Activated CD4-positive, CD25-positive, alpha-beta regulatory T cell treated with anti-CD3 and anti-CD28 coated beads, Interleukin-2, amount 50 U/mL, for 16 hours (primary cell): ENCODE data around the gene APOL2.
A peak's percentile ranks its signal among the peaks of the same experiment; 100 is the strongest.
"Not testable (repeated sequence)": the region's sequence is repeated elsewhere in the genome, so short reads cannot be mapped to it uniquely, and the experiment has no call there.

Experiments used
- DNase-seq: peaks from one replicate; pipeline ENCODE4 v3.0.0-alpha.2; 2020; ENCODE audit warnings: low read depth, low spot score

APOL2 gene

DNA sequence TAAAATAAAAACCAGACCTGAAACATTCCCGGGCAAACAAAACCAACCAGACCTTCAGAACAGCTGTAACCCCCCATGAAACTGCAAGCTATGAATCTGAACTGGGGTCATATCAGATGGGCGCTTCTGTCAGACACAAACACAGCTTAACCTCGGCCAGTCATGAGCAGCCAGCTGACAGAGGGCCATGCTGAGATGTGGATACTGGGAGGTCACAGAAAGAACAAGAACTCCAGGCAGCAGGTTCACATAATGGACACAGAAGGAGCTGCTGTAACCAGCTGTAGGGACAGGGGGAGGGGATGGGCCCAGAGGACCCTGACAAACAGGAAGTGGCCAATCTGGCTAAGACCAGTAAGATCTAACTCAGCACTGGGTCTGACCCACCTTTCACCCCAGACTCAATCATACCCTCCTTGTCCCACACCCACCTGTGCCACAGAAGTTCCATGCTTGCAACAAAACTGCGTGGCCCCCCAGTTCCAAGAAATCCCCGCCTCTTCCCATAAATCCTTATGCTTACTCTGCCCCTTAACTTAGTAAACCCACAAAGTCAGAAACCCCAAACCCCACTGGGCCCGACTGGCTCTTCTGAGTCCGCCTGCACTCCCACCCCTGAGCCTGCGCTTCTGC is 41.7 kb downstream of the APOL2 start:
- no peak for DNase-seq

DNA sequence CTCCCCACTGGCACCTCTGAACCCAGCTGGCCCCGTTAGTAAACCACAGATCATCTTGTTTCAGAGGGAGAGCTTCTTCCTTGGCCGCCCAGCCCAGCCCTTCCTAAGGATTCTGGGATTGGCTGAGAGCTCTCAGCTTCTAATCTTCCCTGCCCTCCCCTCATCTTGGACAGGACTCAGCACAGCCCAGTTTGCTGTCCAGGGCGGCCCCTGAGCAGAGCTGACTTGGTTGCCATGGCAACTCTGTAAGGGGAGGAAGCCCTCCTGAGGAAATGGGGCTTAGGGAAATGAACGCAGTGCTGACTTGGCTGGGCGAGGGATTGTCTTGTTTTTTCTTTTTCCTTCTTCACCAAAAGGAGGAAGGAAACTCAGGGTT is 42.3 kb downstream of the APOL2 start:
- DNase-seq = no peak

DNA sequence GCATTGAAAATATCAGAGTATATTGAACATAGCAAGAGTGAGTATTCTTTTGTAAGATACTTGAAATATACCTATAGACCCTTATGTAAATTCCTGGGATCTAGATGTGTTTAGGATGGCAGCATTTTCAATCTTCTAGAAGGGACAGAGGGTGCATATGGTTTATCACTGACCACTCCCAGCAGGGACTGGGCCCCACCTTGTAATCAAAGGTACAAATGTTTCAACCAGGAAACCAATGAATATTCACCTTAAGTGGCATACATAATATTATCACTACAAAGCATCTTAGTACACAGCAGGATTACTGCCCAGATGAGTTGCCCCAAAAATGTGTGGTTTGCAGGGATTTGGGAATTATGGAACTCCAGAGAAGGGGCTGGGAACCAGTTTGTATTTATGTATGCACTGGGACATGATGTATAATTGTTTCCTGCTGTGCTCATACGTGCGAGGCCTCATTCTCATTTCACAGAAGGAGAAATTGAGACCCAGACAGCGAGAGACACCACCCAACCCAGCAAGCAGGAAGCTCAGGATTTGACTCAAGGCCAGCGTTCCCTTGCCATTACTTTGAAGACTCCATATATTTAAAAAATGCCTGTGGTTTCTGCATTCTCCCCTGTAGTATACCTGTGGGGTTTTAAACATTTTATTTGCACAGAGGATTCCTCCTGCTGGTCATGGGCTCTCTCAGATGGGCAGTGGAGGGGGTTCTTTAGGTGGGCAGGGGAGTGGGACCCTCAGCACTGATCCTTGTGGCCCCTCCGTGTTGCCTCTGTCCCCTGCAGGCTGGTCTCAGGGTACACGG is 42.9 kb downstream of the APOL2 start:
- no peak for DNase-seq

DNA sequence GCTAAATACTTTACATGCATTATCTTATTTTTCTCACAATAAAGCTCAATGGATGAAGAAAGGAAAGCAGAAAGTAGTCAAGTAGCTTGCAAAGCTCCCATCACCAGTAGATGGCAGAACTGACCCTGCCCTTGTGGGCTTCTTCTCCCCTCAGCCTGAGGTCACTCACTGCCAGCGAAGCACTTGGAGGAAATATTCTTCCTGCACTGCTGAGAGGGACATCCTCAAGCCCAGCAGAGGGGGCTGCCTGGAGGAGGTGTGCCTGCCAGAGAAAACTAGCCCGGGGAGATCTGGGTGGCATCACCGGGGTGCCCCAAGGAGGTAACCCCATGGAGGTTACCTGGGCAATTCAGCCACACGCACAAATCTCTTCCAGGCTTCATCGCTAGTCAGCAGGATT is 44.4 kb downstream of the APOL2 start:
- no peak for DNase-seq

DNA sequence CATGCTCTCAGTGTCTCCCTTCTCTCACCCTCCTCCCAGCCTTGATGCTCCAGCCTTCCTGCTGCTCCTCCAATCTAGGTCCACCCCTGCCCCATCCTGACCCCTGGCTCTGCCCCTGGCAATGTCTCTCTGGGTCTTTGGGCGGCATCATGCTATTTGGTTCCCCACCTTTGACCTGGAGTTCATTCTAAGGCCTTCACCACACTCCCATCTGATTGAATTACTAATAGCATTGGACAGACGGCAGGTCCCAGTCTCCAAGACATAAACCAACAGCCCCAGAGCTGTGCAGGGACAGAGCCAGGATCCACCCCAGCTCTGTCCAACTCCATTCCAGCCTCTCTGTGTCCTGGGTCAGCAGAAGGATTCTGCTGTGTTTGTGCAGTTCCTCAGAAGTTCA is 44.9 kb downstream of the APOL2 start:
- DNase-seq = no peak

DNA sequence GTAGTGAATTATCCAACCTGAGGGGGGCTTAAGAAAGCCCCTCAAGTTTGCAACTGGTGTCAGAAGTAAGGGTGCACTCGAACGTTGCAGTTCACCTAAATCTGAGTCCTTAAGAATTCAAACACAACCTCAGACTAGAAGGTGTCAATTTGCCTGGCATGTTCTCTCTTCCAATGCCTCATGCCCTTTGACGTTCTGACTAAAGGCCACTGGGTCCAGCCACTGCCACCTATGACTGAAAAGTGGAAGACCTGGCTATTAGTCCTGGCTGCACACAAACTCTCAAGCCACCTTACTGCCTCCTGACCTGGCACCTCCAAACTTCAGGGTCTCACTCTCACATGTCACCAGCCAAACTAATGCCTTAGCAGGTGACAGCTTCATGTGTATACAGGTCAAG is 45.8 kb downstream of the APOL2 start:
- DNase-seq = no peak

DNA sequence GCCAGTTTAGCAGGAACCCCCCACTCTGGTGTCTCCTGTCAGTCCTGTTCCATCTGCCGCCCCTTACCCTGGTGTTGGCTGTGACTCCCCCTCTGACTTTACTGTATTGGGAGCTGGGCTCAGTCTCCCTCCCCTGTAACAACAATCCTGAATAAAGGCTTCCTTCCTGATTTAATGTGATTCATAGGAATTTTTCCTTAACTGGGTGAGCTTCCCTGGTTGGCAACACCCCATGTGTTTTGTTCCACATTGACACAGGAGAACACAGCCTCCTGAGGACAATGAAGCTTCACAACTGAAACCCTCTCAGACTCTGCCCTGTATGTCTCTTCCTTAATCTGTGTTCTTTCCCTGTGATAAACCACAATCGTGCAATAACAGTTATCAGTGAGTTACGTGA is 46.2 kb downstream of the APOL2 start:
- no peak for DNase-seq

DNA sequence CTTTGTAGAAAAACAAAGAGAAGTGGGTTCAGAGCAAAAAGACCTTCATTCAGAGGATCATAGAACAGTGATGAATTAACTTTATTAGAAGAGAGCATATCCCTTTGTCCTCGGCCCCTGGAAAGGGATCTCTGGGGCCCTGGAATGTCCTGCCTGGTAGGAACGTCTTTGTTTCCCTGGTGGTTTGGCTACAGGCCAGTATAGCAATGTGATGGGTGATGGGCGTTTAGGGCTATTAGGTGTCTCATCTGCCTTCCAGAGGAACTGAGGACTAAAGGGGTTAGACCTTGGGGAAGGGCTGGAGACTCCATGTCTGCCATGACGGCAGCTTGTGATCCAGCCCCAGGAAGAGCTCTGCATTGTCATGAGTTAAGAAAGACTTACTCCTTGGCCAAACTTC is 46.8 kb downstream of the APOL2 start:
- DNase-seq = no peak

DNA sequence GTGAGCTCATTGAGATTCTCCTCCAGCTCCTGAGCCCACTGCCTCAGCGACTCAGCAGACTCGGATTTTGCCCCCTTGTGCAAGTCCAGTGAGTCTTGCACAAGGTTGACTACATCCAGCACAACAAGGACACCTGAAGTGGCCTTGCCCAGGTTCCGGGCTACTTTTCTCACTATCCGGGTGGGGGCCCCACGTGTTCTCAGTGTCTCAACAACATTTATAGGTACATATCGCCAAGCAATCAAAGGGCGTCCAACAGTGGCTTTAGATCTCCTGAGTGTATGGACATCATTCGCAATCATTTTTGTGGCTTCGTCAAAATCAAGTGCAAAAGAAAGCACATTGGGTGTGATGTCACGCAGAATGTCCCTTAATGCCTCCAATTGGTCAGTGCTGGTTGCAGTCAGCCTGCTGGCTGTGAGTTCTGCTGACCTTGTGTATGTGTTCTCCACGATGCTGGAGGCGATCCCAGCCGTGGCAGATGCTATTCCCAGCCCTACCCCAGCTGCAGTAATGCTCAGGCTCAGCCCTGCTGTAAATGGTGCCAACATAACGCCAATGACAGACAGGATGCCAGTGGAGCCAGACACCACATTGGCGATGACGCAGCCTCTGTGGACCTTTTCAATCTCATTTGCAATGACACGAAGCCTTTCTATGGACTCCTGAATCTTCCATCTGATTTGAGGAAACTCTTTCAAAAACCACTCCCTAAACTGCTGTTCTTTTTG is 48.1 kb downstream of the APOL2 start:
- no peak for DNase-seq

DNA sequence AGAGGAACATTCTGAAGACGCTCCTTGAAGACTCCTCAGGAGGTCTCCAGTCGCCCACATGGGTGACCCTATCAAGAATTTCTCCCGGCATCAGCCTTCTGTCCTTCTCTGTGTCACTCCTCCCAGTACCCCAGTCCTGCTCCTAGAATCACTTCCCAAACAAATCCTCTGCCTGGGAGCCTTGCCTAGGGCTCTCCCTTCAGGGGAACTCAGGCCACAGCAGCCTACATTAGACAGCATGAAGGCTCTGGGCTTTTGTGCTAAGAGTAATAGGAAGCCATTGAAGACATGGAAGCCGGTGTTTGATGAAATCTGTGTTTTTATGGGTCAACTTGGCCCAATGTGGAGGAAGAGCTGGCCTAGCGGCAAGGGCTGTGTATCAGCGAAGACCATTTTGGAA is 51.5 kb downstream of the APOL2 start:
- not testable (repeated sequence) for DNase-seq

DNA sequence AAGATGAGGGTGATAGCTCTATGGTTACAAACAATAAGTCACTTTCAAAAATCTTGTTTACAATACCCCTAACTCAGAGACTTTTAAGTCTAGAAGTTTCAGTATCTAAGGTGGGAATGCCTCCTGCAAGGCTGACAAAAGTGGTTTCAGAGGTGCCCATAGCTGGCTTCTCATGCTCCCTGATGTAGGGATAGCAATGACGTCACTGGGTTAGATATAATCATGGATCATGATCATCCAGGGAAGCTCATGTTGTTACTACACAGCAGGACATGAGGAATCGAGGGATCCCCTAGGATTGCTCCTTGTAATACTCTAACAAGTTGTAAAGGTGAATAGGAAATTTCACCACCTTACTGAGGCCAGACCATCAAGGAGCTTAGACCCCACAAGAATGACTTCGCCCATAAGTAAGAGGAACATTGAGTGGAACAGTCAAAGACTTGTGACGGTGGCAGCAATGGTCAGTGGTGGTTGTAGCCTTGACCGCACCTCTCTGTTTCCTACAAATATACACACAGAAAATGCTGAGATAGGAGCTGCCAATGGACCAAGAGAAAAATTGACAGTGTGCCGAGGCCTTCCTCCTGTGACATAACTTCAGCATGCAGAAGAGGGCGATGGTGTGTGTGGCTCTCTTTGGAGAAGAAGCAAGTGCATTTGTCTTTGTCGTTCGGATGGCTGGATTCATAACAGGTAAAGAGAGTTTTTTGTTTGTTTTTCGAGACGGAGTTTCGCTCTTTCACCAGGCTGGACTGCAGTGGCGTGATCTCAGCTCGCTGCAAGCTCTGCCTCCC is 53.3 kb downstream of the APOL2 start:
- DNase-seq = no peak

DNA sequence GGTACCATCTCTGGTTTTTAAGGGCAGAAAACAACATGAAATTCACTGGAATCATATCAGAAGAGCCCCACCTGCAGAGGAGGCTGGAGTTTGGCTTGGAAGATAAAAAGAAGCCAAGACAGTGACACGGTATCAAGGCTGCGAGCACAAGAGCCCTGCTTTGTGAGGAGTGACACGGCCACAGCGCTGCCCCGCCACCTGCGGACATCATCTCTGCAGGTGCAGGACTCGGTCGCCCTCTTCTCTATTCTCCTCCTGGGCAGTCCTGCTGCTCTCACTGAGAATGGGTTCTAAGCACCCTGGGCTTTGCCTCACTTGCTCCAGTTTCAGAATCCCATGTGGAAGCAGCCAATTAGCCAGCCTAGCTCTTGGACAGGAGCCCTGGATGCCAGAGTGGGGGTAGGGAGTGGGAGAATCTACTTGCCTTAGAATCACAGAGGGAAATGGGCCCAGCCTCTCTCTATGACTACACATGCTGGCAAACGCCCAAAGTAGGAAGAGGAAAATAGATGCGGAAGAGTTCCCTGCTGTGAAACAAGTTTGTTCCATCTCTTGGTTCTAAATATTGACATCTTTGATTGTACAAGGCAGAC is 54.8 kb downstream of the APOL2 start:
- DNase-seq = no peak

DNA sequence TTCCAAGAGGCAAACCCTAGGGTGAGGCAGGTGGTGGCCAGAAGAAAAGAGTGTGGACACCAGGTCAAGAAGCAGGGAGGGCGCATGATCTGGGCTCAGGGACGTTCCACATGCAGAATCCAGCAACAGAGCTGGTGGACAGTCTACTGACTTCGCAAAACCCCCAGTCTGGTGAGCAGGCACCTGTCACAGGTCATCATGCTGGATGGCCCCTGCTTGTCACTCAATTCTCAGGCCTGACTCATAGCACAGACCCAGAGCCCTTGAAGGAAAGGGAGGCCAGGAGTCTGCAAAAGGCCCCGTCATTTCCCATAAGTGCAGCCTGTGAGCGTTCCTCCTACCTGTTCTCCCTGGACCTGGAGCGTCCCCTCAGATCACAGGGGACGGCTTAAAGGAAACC is 55.9 kb downstream of the APOL2 start:
- no peak for DNase-seq

DNA sequence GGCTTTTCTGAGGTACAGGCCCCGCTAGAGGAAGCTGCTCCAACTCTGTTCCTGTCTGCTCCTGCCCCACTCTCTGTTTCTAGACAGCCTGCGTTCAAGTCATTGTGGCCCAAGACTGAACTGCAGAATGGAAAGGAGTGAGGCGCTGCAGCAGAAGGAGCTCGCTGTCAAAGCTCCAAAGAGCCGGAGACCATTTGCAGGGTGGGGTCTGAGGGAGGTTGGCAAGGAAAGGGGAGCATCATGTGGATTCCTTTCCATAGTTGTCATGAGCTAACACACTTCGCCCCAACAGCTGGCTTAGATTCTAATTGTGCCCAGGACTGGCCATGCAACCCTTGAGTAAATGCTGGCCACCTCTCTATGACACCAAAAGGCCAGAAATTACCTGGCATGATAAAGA is 56.5 kb downstream of the APOL2 start:
- DNase-seq = no peak

DNA sequence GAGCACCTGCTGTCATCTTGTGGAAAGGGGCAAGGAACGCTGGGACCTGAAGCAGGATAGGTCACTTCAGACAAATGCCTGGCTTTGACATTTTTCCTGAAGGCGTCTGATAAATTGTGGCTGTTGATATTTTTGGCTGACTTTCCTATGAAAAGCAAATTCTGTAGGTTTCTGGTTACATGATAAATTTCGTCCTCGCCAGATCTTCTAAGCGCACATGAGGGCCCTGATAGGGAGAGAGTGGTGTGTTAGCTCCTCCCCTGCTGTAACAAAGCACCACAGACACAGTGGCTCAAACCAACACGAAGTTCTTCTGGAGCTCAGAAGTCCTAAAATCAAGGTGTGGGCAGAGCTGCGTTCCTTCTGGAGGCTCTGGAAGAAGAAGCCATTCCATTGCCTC is 57.3 kb downstream of the APOL2 start:
- no peak for DNase-seq

DNA sequence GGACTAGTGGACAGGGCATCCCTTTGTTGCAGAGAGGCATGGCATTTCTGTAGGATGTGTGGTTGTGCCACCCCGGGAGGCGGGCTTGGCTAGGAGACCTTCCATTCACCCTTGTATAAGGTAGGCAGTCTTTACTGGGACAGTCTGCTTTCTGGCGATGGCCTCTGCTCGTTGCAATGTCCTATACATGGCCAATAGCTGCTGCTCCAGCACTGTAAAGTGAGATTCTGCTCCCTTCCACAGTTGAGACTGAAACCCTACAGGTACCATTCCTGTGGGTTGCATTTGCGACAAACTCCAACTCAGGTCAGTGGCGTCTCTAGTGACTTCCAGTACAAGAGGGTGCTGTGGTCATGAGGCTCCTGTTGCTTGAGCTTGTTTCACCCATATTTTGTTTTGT is 58.4 kb downstream of the APOL2 start:
- DNase-seq = no peak

DNA sequence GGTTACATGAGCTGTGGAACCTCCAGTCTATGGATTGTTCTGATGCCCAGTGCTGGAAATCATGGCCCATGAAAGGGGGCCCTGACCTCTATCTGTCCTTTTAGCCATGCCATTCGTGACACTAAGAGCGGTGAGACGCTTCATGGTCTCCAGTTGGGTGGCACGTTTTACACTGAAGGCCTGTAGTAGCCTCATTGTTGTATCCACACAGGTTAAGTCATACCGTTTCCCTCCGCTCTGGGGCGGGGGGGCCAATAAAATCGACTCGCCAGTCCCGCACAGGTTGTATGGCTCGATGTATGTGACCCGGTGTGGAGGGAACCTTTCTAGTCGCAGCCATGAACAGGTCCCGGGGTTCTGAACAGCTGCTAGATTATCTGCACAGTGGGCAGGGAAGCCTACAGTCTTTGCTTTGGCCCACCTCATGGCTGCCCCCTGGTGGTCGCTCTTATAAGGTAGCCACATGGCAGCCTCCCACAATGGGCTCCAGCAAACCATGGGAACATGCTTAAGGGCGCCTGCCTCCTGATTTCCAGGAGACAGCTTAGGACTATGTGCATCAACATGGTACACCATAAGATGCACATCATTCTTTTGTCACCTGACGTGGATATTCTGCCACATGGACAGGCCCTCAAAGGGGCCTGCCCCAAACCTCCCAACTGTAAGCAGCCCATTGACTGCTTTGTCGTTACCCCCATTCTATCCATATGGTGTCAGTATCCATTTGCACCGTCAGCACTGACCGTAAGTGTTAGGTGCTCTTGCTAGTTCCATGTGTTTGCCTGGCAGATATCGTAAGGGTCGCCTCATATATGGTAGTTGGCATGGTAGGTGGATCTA is 59.1 kb downstream of the APOL2 start:
- DNase-seq = peak; percentile 71

DNA sequence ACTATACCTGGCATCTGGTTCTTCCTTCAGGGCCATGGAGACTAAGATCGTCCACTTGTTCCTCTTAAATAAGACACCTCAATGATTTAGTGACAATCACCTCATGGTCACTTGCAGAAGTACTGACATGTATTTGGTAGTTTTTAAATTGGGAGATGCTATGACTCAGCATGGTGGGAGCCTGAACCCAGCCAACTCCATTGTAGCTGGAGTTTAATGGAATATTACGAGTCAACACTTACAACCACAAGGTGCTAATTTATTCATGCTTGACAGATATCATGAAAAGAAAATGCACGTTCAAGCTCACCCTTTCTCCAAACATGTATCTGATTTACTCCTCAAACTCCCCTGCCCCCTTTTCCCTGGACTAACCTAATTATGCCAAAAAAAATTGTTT is 62.2 kb downstream of the APOL2 start:
- no peak for DNase-seq
